NCI-H774 (cell line): ENCODE measurements around the gene ODAPH.

Experiments
- DNase-seq: peaks from one replicate; lab custom pipeline; 2025; lab: John Stamatoyannopoulos, UW

The ODAPH gene

DNA sequence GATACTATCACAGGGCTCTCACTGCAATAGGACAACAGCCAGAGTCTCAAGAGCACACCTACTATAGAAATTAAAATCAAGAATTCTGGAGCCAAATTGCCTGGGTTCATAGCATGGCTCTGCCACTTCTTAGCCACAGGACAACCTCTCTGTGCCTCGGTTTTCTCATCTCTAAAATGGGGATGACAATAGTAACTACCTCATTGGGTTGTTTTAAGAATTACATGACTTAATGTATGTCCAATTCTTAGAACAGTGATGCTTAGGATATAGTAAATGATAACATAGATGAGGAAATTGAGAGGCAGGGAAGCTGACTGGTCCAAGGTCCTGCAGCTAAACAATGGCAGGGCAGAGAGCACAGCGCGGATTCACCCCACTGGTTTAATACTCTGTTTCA, 11.0 kb upstream of the ODAPH start:
- DNase-seq, result no peak

GRCh38 chr4:75545526-75545925, 10.3 kb upstream of the ODAPH start:
- DNase-seq, result no peak

GRCh38 chr4:75547647-75548387, 8.0 kb upstream of the ODAPH start:
- no peak for DNase-seq

GRCh38 chr4:75549019-75549418, 6.8 kb upstream of the ODAPH start:
- DNase-seq, result no peak

- no peak for DNase-seq
These were observed 3.4 kb upstream of the ODAPH start for GRCh38 chr4:75552452-75552851.

GRCh38 chr4:75557696-75558095, 1.8 kb downstream of the ODAPH start:
- no peak for DNase-seq

GRCh38 chr4:75561789-75562188, 5.9 kb downstream of the ODAPH start:
- DNase-seq, result no peak

DNA sequence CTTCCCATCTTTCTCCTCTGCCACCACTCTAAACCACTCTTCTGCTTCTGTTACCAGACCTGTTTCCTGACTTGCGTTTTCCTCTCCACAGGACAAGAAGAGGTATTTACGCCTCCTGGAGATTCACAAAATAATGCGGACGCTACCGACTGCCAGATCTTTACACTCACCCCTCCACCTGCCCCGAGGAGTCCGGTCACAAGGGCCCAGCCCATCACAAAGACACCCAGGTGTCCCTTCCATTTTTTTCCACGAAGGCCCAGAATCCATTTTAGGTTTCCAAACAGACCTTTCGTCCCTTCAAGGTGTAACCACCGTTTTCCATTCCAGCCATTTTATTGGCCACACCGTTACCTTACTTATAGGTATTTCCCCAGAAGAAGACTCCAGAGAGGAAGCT, 8.2 kb downstream of the ODAPH start:
- DNase-seq, result no peak

- DNase-seq, result no peak
These were observed 9.6 kb downstream of the ODAPH start for GRCh38 chr4:75565481-75565880.

DNA sequence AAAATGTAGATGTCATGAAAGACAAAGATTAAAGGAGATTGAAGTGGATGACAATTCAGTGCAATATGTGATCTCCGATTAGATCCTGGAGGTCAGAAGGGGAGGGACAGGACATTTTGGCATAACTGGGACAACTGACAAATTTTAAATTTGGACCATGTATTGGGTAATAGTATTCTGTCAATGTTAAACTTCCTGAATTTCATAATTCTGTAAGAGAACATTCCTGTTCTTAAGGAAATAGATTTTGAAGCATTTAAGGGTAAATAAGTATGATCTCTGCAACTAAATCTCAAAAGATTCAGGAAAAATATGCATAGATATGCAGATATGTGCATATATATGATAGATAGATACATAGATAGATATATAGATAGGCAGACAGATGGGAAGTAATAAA, 11.0 kb downstream of the ODAPH start:
- DNase-seq, result no peak

- no peak for DNase-seq
These were observed 11.9 kb downstream of the ODAPH start for GRCh38 chr4:75567725-75568124.

DNA sequence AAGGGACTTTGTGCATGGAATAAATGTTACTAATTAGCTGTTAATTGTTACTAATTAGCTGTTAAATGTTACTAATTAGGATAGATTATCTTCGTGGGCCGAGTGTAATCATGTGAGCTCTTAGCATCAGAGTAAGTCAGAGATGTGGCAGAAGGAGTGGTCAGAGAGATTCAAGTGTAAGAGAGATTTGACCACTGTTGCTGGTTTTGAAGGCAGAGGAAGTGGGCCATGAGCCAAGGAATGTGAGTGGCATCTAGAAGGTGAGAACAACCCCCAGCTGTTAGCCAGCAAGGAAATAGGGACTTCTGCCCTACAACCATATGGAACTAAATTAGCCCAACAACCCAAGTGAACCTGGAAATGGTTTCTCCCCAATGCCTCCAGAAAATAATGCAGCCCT, 28.2 kb downstream of the ODAPH start:
- no peak for DNase-seq

GRCh38 chr4:75593393-75593792, 37.5 kb downstream of the ODAPH start:
- DNase-seq, result no peak

DNA sequence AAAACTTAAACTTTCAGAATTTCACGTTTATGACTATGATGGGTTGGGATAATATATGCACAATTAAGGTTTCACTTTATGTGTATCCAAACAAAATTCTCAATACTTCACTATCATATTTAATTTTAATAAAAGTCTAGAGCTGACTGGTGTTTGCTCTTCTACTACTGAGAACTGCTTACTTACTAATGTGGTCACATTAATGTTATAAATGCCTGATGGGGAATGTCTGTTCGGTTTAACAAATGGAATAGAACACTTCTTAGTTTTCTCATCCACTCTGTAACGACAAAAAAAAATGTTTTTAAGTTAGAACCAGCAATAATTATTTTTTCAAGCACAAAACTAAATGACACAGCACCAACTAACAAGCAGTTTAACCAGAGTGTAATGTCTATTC, 40.2 kb downstream of the ODAPH start:
- no peak for DNase-seq

DNA sequence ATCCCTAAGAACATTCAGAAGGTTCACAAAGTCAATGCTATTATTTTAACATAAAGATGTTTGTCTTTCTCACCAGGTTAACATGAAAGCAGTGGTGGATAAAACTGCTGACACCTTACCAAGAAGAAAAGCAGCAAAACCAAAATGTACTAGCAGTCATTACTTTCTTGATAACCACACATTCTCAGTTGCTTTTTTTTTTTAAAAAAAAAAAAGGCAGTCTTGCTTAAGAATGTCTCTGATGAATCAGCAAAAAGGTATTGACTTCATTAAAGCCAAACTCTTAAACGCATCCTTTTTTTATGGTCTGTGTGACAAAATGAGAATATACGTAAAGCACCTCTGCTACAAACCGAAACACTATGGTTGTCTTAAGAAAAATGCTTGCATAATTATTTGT, 42.5 kb downstream of the ODAPH start:
- DNase-seq, result no peak

DNA sequence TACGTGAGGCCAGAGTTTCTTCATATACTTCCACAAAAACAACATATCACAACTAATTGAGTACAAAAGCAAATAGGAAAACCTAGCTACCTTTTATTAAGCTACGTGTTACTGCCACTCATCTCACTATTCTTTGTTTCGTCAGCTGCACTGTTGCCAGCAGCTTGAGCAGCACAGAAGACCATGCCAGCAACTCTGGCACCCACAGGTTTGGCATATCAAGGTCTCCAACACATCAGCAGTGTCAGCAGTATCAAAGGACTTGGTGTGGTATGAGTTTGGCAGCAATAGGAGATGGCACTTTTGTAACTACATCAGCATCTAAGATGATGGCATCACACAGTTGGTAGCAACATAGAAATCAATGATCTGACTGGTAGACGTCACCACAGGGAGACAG, 43.8 kb downstream of the ODAPH start:
- DNase-seq, result no peak

DNA sequence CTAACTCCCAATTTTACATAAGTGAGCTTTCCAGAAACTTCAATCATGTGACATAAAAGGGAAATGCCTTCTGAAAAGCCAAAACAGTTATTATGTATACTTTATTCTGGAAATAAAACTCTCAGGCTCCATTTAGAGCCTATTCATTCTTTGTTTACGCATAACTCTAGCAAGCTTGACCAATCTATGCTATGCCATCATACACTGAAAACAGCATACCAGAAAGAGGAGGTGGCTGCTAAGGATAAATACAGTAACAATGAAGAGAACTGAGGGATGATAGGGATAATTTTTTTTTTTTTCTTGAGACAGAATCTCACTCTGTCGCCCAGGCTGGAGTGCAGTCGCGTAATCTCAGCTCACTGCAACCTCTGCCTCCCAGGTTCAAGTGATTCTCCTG, 50.1 kb downstream of the ODAPH start:
- DNase-seq, result no peak

GRCh38 chr4:75612306-75612705, 56.4 kb downstream of the ODAPH start:
- DNase-seq, result no peak
